EH (cell line): ENCODE results near the gene ACP5.

Experiments used
- DNase-seq: peaks from one replicate; pipeline ENCODE4 v3.0.0-alpha.2; 2015; ENCODE audit warnings: low read depth

ACP5 gene

DNA sequence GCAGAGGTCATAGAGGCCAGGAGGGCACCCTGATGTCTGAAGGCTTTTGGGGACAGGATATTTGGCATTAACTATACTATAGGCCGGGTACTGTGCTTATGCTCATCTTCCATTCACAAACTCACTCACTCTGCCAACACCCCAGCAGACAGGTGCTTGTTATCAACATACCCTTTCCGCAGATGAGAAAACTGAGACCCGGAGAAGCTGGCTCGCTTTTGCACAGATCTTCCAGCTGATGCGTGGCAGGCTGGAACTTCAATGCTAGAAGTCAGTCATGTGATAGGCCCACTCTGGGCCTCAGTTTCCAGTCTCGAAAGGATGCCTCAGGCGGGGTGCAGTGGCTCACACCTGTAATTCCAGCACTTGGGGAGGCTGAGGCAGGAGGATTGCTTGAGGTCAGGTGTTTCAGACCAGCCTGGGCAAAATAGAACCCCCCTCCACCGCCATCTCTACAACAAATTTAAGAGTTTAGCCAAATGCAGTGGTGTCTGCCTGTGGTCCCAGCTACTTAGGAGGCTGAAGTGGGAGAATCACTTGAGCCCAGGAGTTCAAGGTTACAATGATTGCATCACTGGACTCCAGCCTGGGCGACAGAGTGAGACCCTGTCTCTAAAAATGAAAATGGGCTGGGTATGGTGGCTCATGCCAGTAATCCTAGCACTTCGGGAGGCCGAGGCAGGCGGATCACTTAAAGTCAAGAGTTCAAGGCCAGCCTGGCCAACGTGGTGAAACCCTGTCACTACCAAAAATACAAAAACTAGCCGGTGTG is 29.3 kb downstream of the ACP5 start:
- DNase-seq, result no peak

DNA sequence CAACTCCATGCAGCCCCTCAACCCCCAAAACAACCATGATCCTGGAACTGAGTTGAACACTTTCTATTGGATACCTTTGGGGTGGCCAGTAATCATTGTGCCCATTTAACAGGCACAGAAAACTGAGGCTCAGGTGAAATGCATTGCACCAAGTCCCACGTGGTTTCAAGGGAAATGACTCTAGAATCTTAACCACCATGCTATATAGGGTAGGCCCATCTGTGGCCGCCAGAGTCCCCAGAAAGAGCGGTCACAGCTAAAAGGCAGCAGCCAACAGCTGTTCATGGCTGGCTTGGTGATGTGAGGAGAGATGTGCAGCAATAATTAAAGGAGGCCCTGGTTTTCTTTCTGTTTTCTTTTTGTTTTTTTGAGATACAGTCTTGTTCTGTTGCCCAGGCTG is 36.2 kb downstream of the ACP5 start:
- no peak for DNase-seq

DNA sequence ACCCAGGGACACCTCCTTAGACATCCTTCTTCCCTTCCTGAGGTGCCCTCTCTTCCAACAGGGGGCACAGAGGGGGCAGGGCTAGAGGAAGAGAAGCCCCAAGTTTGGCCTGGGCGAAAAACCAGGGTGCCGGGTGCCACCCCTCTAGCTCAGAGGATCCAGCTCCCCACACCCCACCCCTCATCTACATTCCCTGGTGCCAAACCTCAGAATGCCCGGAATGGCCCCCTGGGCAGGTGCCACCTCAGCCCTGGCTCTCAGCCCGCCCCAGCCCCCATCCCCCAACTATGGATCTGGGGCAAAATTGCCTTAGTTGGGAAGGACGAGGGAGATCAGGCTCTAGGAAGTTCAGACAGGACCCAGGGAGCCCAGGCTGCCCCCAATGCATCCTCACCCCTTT is 36.8 kb downstream of the ACP5 start:
- peak; percentile 30 for DNase-seq

- DNase-seq, result peak; percentile 70
Measured at GRCh38 chr19:11539495-11540365, 37.7 kb downstream of the ACP5 start.

- peak; percentile 94 for DNase-seq
Measured at GRCh38 chr19:11538232-11539036, 39.0 kb downstream of the ACP5 start, which contains the start of gene CNN1. CNN1 (plus strand) TSS chr19:11538851; CDS start chr19:11538928, 77 bp downstream.

DNA sequence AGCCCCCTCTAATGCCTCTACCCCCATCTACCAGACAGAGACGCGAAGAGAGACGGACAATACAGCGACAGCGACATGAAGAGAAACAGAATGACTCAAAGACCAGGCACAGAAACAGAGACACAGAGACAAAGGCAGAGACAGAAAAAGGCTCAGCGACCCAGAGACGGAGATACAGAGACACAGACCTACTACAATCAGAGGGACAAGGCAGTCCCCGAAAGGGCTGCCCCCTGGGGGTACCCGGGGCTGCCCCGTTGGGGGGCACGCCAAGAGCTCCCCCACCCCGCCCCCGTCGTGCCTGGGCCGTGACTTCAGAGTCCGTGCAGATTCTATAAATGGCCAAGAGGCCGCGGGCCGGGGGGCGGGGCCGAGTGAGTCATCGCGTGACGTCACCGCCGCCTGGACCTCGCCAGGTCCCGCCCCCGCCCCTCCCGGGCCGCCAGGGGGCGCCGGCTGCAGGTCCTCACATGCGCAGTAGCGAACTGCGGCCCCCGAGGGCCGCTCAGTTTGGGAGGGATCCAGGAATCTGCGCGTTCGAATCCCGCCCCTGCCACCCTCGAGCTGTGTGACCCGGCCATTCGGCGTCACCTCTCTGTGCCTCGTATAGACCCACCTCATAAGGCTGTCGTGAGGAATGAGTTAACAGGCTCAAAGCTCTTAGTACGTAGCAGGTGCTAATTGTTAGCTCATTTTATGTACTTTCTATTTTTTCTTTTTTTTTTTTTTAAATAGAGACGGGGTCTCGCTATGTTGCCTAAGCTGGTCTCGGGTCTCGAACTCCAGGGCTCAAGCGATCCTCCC is 41.5 kb downstream of the ACP5 start:
- DNase-seq, result peak; percentile 89

- DNase-seq, result no peak
Measured at GRCh38 chr19:11534948-11535347, 42.5 kb downstream of the ACP5 start.

- DNase-seq, result no peak
Measured at GRCh38 chr19:11534538-11534937, 42.9 kb downstream of the ACP5 start.

DNA sequence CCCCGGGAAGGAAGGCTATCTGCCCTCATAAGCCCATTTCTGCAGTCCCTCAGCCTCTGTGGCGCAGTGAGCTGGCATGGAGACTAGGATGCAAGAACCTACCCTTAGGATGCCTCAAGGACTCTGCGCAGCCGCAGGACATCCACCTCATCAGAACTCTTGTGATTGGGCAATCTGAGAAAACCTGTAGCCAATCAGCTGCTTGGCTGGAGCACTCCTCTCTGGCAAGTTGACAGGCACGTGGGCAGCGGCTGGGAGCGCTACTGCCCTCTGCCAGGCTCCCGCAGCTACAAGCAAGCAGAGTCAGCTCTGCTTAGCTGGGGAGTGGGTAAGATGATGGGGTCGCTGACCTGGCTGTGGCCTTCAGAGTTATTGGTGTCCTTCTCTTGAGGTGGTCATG is 47.0 kb downstream of the ACP5 start:
- DNase-seq, result peak; percentile 44

GRCh38 chr19:11528551-11529341 is 48.7 kb downstream of the ACP5 start, which contains the start of gene ECSIT:
ECSIT (minus strand) TSS chr19:11529134; CDS start chr19:11519170, 9,964 bp downstream.
- peak; percentile 100 for DNase-seq
